Glutamatergic neuron (in vitro differentiated cells): ENCODE results near the gene PTPRN2. TPM values are rescaled to one million over a fixed set of nuclear protein-coding genes. Genes with fewer than 3 reads are reported as not detected.

Source experiments
- DNase-seq: peaks from one replicate; pipeline ENCODE4 v3.0.0; 2022
- H3K27ac Mint-ChIP-seq: one replicate; pipeline ENCODE4 v1.8.0; 2020; ENCODE audit warnings: mild to moderate bottlenecking, mixed read lengths, inconsistent platforms; ENCODE audit not compliant: unreplicated experiment
- H3K27me3 Mint-ChIP-seq: one replicate; pipeline ENCODE4 v1.8.0; 2020; ENCODE audit warnings: mild to moderate bottlenecking, moderate library complexity, mixed read lengths, inconsistent platforms; ENCODE audit not compliant: unreplicated experiment
- H3K36me3 Mint-ChIP-seq: one replicate; pipeline ENCODE4 v1.8.0; 2020; ENCODE audit warnings: mild to moderate bottlenecking, mixed read lengths, inconsistent platforms; ENCODE audit not compliant: unreplicated experiment
- H3K4me1 Mint-ChIP-seq: one replicate; pipeline ENCODE4 v1.8.0; 2020; ENCODE audit warnings: mild to moderate bottlenecking, low read depth, mixed read lengths, inconsistent platforms; ENCODE audit not compliant: unreplicated experiment
- H3K4me3 Mint-ChIP-seq: one replicate; pipeline ENCODE4 v1.8.0; 2020; ENCODE audit warnings: mild to moderate bottlenecking, mixed read lengths, inconsistent platforms; ENCODE audit not compliant: unreplicated experiment
- H3K9me3 Mint-ChIP-seq: one replicate; pipeline ENCODE4 v1.8.0; 2020; ENCODE audit warnings: mild to moderate bottlenecking, moderate library complexity, mixed read lengths, inconsistent platforms; ENCODE audit not compliant: unreplicated experiment
- total RNA-seq: library from RNA; stranded (reverse); fragmentation: NEBNext Ultra II Directional; extraction: Animal tissue kit (Norgen Biotek cat#: 25700); gene quantifications from one replicate; pipeline ENCODE4 v1.2.1, GENCODE V29; 2021; ENCODE audit not compliant: unreplicated experiment
- TF ChIP-seq, protein P1 (sequence below): fragments of 200-600 bp; sonication (generic); IDR thresholded peaks from one replicate; pipeline ENCODE4 v1.5.0; 2021; ENCODE audit not compliant: partially characterized antibody, unreplicated experiment

The PTPRN2 gene
- total RNA-seq, 1 donor from 2014 or later = 49.0 TPM

DNA sequence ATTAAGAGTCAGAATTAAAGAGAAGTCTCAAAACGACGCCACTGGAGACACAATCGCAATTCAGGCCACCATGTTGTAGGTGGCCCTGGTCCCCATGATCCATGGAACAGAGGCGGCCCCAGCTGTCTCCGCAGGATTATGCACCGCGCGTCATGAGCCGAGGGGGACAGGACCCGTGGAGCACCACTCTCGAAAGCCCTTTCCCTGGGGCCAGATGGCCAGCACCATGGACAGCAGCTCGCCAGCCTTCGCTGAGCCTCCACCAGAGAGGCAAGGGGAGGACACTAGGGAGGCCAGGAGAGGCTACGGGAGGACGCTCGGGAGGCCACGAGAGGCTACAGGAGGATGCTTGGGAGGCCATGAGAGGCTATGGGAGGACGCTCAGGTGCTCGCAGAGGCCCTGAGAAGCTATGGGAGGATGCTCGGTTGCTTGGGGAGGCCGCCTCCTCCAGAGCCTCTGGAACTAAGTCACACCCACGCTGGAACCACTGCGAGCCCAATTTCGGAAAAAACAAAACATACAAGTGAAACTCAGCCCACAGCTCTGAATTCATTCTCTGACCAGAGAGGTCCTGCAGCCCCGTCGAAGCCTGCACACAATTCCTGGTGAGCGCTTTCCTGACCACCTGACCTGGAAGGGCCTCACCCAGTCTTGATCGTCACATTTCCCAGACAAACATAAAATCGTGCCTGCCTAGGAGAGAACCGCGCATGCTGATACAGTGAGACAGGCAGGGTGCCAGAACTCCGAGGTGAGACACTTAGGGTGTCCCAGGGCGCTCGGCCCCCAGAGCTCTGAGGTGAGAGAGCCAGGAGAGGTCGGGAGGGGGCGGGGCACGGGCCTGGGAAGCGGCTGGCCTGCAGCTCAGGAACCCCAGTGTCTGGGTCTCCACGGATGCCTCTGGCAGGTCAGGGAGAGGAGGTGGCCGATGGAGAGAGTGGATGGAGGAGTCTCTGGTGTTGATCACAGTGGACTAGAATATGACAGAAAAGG, 224.4 kb downstream of the PTPRN2 start:
- TF ChIP-seq, protein P1, sequence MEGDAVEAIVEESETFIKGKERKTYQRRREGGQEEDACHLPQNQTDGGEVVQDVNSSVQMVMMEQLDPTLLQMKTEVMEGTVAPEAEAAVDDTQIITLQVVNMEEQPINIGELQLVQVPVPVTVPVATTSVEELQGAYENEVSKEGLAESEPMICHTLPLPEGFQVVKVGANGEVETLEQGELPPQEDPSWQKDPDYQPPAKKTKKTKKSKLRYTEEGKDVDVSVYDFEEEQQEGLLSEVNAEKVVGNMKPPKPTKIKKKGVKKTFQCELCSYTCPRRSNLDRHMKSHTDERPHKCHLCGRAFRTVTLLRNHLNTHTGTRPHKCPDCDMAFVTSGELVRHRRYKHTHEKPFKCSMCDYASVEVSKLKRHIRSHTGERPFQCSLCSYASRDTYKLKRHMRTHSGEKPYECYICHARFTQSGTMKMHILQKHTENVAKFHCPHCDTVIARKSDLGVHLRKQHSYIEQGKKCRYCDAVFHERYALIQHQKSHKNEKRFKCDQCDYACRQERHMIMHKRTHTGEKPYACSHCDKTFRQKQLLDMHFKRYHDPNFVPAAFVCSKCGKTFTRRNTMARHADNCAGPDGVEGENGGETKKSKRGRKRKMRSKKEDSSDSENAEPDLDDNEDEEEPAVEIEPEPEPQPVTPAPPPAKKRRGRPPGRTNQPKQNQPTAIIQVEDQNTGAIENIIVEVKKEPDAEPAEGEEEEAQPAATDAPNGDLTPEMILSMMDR = no peak
- peaks cover 3% of the 10 kb centered on the region for H3K4me1 Mint-ChIP-seq
- H3K27me3 Mint-ChIP-seq = peaks cover 20% of the 10 kb centered on the region
- peaks cover 5% of the 10 kb centered on the region for H3K36me3 Mint-ChIP-seq
- no peak for DNase-seq
- peaks cover 27% of the 10 kb centered on the region for H3K9me3 Mint-ChIP-seq
- H3K27ac Mint-ChIP-seq = no peak overlapping the region
- no peak overlapping the region for H3K4me3 Mint-ChIP-seq

GRCh38 chr7:158362001-158362400, 225.6 kb downstream of the PTPRN2 start:
- H3K4me3 Mint-ChIP-seq = no peak overlapping the region
- peaks cover 20% of the 10 kb centered on the region for H3K27me3 Mint-ChIP-seq
- TF ChIP-seq, protein P1 = no peak
- H3K9me3 Mint-ChIP-seq = peaks cover 27% of the 10 kb centered on the region
- peaks cover 5% of the 10 kb centered on the region for H3K36me3 Mint-ChIP-seq
- no peak for DNase-seq
- H3K4me1 Mint-ChIP-seq = peaks cover 5% of the 10 kb centered on the region
- no peak overlapping the region for H3K27ac Mint-ChIP-seq

DNA sequence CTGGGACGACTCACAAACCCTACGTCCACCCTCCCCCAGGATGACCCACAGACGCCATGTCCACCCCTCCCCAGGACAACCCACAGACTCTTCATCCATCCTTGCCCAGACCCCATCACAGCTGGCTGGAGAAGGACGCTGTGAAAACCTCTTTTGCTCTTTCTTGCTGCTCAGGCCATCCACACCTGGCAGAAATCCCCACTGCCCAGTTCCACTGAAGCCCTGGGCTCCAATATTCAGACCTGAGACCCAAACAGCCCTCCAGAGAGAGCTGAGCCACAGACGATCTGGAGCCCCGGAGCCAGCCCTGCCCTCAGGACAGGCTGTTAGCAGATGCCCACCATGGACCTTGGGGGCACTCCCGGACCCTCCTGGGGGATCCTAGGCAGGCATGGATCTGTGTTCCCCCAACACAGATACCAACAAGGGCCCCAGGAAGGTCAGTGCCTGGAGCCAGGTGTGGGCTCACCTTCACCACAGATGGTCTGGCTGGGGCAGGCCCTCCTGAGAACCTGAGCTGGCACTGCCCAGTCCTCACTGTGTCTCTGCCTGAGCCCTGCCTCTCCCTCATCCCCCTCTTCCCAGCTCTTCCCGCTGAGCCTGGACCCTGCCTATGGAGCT, 226.2 kb downstream of the PTPRN2 start:
- DNase-seq = no peak
- Mint-ChIP-seq H3K36me3 (peaks cover 1% of the 10 kb centered on the region), H3K27me3 (peaks cover 22% of the 10 kb centered on the region), H3K27ac (no peak overlapping the region), H3K4me1 (peaks cover 5% of the 10 kb centered on the region), H3K4me3 (no peak overlapping the region), H3K9me3 (peaks cover 27% of the 10 kb centered on the region)
- TF ChIP-seq, protein P1 = no peak

DNA sequence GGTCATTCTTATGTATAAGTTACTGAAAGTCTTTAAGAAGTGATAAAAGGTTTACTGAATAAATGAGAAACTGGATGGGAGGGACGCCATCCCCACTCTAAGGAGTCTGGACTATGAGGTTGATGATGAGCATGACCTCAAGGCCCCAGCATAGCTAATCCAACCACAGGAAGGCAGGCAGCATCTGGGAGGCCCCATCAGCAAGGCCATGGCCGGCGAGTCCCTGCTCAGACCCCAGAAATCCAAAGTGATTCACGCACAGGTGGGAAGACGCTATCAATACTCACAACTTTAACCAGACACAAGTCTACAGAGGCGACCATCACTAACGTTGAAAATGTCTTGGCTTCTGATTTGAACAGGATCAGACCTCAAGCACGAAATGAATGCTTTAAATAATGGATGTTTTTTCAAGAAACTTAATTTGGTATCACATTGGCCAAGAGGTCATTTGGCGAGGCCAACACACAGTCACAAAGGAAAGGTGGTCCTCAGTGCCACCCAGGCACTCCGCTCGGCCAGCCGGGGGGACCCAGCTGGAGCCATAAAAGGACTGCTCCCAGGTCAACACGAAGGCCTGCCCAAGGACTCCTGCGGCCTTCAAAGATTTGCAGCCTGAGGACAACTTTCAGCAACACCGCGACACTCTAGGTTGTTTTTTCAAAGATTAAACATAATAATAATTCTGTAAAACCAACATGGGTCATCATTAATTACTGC, 228.5 kb downstream of the PTPRN2 start:
- no peak for DNase-seq
- Mint-ChIP-seq H3K4me3 (no peak overlapping the region), H3K27me3 (peaks cover 14% of the 10 kb centered on the region), H3K27ac (no peak overlapping the region), H3K9me3 (peaks cover 15% of the 10 kb centered on the region), H3K36me3 (peaks cover 11% of the 10 kb centered on the region), H3K4me1 (peaks cover 3% of the 10 kb centered on the region)
- TF ChIP-seq, protein P1 = no peak
